Naive thymus-derived CD4-positive, alpha-beta T cell (primary cell): ENCODE results near the gene BDKRB2. TPM values are rescaled to one million over a fixed set of nuclear protein-coding genes. Genes with fewer than 3 reads are reported as not detected.

Experiments
- ATAC-seq: fragments of 150-1000 bp; cut with Tn5 transposase; 2 replicates; pipeline ENCODE4 v1.10.0; 2021; ENCODE audit warnings: mild to moderate bottlenecking, moderate library complexity
- CTCF ChIA-PET: fragments of 350-600 bp; sonication (Branson Sonifier 250); formaldehyde crosslinking; loops from one replicate; lab custom pipeline; 2021; ENCODE audit warnings: antibody characterized with exemption; lab: Charles Lee
- POLR2A ChIA-PET: fragments of 350-600 bp; sonication (Branson Sonifier 250); formaldehyde crosslinking; loops from one replicate; lab custom pipeline; 2021; ENCODE audit warnings: antibody characterized with exemption, inconsistent platforms; lab: Charles Lee
- DNase-seq, 9 donors: peaks; one replicate each; pipeline versions ENCODE4 v3.0.0 to v3.0.0-alpha.2; 2020 to 2022; ENCODE audit warnings: mixed read lengths in 1 of 9
- H3K27ac ChIP-seq: one replicate; pipeline ENCODE4 v1.7.0; 2013; ENCODE audit warnings: mild to moderate bottlenecking, low read depth, low read length, moderate library complexity
- H3K27me3 ChIP-seq, 2 donors: one replicate each; pipeline ENCODE4 v1.7.0; 2013; ENCODE audit warnings: low read length in 2 of 2, mild to moderate bottlenecking in 2 of 2, moderate library complexity in 2 of 2; ENCODE audit not compliant: control insufficient read depth in 2 of 2, insufficient read depth in 2 of 2
- H3K36me3 ChIP-seq, 3 experiments: 1 replicate in 2 of 3; 2 replicates in 1 of 3; pipeline ENCODE4 v1.7.0; 2013; ENCODE audit warnings: low read length in 3 of 3, mild to moderate bottlenecking in 3 of 3, moderate library complexity in 1 of 3; ENCODE audit not compliant: insufficient read depth in 3 of 3, control insufficient read depth in 2 of 3
- H3K4me1 ChIP-seq, 2 donors: one replicate each; pipeline ENCODE4 v1.7.0; 2013; ENCODE audit warnings: low read length in 2 of 2, mild to moderate bottlenecking in 2 of 2, moderate library complexity in 1 of 2; ENCODE audit not compliant: control insufficient read depth in 2 of 2, insufficient read depth in 2 of 2
- H3K4me3 ChIP-seq: 2 replicates; pipeline ENCODE4 v1.7.0; 2013; ENCODE audit warnings: mild to moderate bottlenecking, low read length
- H3K9me3 ChIP-seq, 3 experiments: 1 replicate in 2 of 3; 2 replicates in 1 of 3; pipeline ENCODE4 v1.7.0; 2013; ENCODE audit warnings: low read length in 3 of 3; ENCODE audit not compliant: control insufficient read depth in 2 of 3
- H3K27ac Mint-ChIP-seq, 9 donors: one replicate each; pipeline ENCODE4 v1.8.0; 2020 to 2022; ENCODE audit warnings: mixed read lengths in 9 of 9, mild to moderate bottlenecking in 8 of 9, moderate library complexity in 5 of 9, inconsistent platforms in 2 of 9
- H3K27me3 Mint-ChIP-seq, 5 donors: one replicate each; pipeline ENCODE4 v1.8.0; 2021 to 2022; ENCODE audit warnings: mixed read lengths in 5 of 5, mild to moderate bottlenecking in 1 of 5
- H3K36me3 Mint-ChIP-seq, 5 donors: one replicate each; pipeline ENCODE4 v1.8.0; 2020 to 2022; ENCODE audit warnings: mixed read lengths in 5 of 5, mild to moderate bottlenecking in 3 of 5, inconsistent platforms in 1 of 5
- H3K4me1 Mint-ChIP-seq, 7 donors: one replicate each; pipeline ENCODE4 v1.8.0; 2020 to 2022; ENCODE audit warnings: mixed read lengths in 7 of 7, mild to moderate bottlenecking in 3 of 7, inconsistent platforms in 1 of 7
- H3K4me3 Mint-ChIP-seq, 10 donors: one replicate each; pipeline ENCODE4 v1.8.0; 2020 to 2022; ENCODE audit warnings: mild to moderate bottlenecking in 10 of 10, mixed read lengths in 10 of 10, moderate library complexity in 6 of 10, inconsistent platforms in 2 of 10
- H3K9me3 Mint-ChIP-seq, 11 donors: one replicate each; pipeline ENCODE4 v1.8.0; 2020 to 2022; ENCODE audit warnings: mixed read lengths in 11 of 11, mild to moderate bottlenecking in 4 of 11, inconsistent platforms in 1 of 11, moderate library complexity in 1 of 11
- intact Hi-C, 2 donors: fragments of 100-400 bp; cut with micrococcal nuclease; formaldehyde crosslinking; loops; one replicate each; pipeline ENCODE4 v1.15.1; 2023
- polyA plus RNA-seq, 2 donors: library from polyadenylated mRNA; unstranded; fragments of 300-500 nt; fragmentation: Illumina TruSeq; gene quantifications; one replicate each; pipeline ENCODE4 v1.2.3, GENCODE V29; 2021
- total RNA-seq, 6 experiments: library from RNA in 5 of 6; stranded (reverse) in 5 of 6; gene quantifications; 1 replicate in 5 of 6; 2 replicates in 1 of 6; pipeline ENCODE4 v1.2.3 and lab custom pipeline; 2021 to 2026

BDKRB2 gene
- total and polyA plus RNA-seq, 7 experiments from 2014 or later: 0.08 TPM; not detected in 6

DNA sequence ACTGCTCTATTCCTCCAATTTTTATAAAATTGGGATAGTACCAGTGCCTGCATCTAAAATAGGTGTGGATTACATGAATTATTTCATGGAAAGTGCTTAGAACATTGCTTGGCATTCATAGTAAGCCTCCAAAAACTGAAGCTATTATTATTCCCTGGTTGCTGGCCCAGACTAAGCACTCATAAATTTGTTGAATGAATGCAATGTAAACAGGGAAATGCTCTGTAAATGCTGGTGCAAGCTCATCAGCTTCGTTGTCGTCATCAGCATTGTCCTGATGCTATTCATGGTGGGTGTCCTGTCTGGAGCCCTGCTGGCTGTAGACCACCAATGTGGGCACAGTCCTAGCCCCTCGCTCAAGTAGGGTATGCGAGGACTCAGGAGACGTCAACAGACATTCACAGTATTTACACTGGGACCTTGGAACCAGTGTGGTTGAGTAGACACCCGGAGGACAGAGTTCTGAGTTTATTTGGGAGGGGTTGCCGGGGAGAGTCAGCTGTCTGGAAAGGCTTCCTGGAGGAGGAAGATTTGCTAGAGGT, 16.5 kb downstream of the BDKRB2 start:
- H3K27ac ChIP-seq: no peak overlapping the region
- intact Hi-C loops: no loop called here
- Mint-ChIP-seq H3K36me3 (no peaks in the 10 kb centered on the region), H3K4me3 (no peak overlapping the region), H3K4me1 (no peaks in the 10 kb centered on the region), H3K9me3 (peaks cover 0 to 3% (median 0%) of the 10 kb centered on the region in 11 donors), H3K27ac (no peak overlapping the region), H3K27me3 (peaks cover 0 to 18% (median 0%) of the 10 kb centered on the region in 5 donors)
- DNase-seq: no peak
- H3K9me3 ChIP-seq: no peaks in the 10 kb centered on the region
- no peaks in the 10 kb centered on the region for H3K27me3 ChIP-seq
- POLR2A ChIA-PET: no interaction called here
- no peaks in the 10 kb centered on the region for H3K4me1 ChIP-seq
- no peaks in the 10 kb centered on the region for H3K36me3 ChIP-seq
- ATAC-seq: no peak
- no peak overlapping the region for H3K4me3 ChIP-seq
- CTCF ChIA-PET: no interaction called here

DNA sequence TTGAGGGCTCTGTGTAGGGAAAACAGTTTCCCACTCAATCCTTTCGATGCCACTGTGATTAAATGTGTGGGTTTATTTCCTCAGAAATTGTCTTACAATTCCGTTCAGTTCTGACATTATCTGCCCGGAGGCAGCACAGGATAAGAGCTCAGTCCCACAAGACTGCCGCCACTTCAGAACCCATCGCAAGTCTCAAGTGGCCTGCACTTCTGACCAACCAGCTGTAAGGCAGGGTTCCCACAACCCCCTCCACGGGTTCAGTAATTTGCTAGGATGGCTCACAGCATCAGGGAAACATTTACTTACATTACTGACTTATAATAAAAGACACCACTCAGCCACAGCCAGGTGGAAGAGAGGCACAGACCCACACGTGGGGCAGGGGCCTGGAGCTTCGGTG, 17.2 kb downstream of the BDKRB2 start:
- POLR2A ChIA-PET: no interaction called here
- CTCF ChIA-PET: no interaction called here
- Mint-ChIP-seq H3K4me1 (no peaks in the 10 kb centered on the region), H3K27me3 (peaks cover 0 to 18% (median 0%) of the 10 kb centered on the region in 5 donors), H3K36me3 (no peaks in the 10 kb centered on the region), H3K9me3 (peaks cover 0 to 3% (median 0%) of the 10 kb centered on the region in 11 donors), H3K27ac (no peak overlapping the region), H3K4me3 (no peak overlapping the region)
- Histone ChIP-seq H3K36me3 (no peaks in the 10 kb centered on the region), H3K4me1 (no peaks in the 10 kb centered on the region), H3K9me3 (no peaks in the 10 kb centered on the region), H3K4me3 (no peak overlapping the region), H3K27me3 (no peaks in the 10 kb centered on the region), H3K27ac (no peak overlapping the region)
- intact Hi-C loops: no loop called here
- DNase-seq (no peak), ATAC-seq (no peak)

DNA sequence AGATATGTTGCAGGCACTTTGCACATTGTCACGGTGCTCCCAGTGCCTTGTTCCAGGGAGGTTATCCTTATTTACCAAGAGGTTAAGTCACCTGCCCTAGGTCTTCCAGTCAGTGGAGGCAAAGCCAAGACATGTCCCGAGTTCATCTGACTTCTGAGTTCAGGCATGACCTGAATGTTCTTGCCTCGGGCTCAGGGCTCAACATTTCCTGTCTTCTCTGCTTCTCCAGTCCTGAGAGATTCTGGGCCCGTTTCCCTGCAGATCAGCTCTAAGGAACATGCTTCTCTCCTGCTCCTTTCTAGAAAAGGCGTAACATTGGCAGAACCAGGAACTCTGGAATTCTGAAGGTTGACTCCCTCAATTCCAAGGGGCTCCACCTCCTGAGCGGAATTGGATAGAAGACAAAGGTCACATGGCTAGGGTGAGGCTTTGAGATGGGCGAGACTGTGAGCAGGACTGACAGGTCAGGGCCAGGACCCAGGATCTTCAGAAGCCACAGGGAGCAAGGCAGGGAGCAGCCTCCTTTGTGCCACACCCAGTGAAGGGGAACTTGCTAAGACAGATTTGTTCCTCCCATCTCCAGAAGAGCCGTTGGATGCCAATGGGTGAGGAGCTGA, 19.9 kb downstream of the BDKRB2 start:
- no peak for DNase-seq
- H3K4me1 Mint-ChIP-seq: no peaks in the 10 kb centered on the region
- H3K36me3 ChIP-seq: no peaks in the 10 kb centered on the region
- H3K9me3 ChIP-seq: no peaks in the 10 kb centered on the region
- POLR2A ChIA-PET: no interaction called here
- no peak for ATAC-seq
- intact Hi-C loops: no loop called here
- no peak overlapping the region for H3K4me3 ChIP-seq
- H3K27ac Mint-ChIP-seq: no peak overlapping the region
- H3K36me3 Mint-ChIP-seq: no peaks in the 10 kb centered on the region
- no peaks in the 10 kb centered on the region for H3K27me3 ChIP-seq
- CTCF ChIA-PET: no interaction called here
- H3K27ac ChIP-seq: no peak overlapping the region
- no peaks in the 10 kb centered on the region for H3K4me1 ChIP-seq
- peaks cover 0 to 15% (median 0%) of the 10 kb centered on the region in 5 donors for H3K27me3 Mint-ChIP-seq
- no peak overlapping the region for H3K4me3 Mint-ChIP-seq
- peaks cover 0 to 13% (median 2%) of the 10 kb centered on the region in 11 donors for H3K9me3 Mint-ChIP-seq

DNA sequence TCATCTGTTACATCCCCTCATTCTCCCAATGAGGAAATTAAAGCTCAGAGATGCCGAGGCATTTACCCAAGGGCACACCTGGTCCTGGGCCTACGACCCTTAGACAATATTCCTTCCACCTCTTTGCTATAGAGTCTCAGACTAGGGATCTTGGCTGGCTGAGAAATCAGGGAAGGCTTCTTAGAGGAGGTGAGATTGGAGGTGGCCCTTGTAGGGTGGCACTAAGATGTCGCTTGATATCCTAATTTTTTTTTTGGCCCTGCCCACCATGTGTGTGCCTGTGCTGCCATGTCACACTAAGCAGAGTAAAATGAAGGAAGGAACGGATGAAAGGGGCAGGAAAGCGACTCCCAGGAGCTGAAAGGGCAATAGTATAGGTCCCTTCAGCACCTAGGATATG, 20.6 kb downstream of the BDKRB2 start:
- H3K36me3 ChIP-seq: no peaks in the 10 kb centered on the region
- Mint-ChIP-seq H3K27me3 (peaks cover 0 to 15% (median 0%) of the 10 kb centered on the region in 5 donors), H3K9me3 (peaks cover 0 to 13% (median 2%) of the 10 kb centered on the region in 11 donors), H3K4me1 (no peaks in the 10 kb centered on the region), H3K36me3 (no peaks in the 10 kb centered on the region), H3K27ac (no peak overlapping the region), H3K4me3 (no peak overlapping the region)
- no peaks in the 10 kb centered on the region for H3K4me1 ChIP-seq
- ATAC-seq: no peak
- no peak for DNase-seq
- H3K4me3 ChIP-seq: no peak overlapping the region
- CTCF ChIA-PET: no interaction called here
- no peak overlapping the region for H3K27ac ChIP-seq
- H3K27me3 ChIP-seq: no peaks in the 10 kb centered on the region
- intact Hi-C loops: no loop called here
- H3K9me3 ChIP-seq: no peaks in the 10 kb centered on the region
- POLR2A ChIA-PET: no interaction called here

DNA sequence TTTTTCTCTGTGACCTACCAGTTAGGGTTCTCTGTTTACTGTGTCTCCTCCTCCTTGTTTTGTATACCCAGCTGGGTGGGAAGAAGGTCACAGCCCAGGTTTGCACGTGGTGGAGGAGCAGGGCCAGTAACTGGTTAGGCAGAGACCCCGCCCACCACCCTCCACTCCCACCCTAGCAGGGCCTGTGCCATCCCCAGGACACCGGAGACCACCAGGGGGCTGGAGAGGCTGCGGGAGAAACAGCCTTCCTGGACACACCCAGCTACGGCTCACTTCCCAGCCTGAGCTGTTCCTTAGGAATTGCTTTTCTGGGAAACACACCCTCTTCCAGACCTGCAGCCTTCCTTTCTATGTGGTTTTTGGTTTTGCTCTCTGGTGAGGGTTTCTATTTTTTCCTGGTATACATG, 21.1 kb downstream of the BDKRB2 start:
- no peaks in the 10 kb centered on the region for H3K4me1 Mint-ChIP-seq
- no peak overlapping the region for H3K27ac Mint-ChIP-seq
- H3K27me3 ChIP-seq: no peaks in the 10 kb centered on the region
- no peak overlapping the region for H3K4me3 Mint-ChIP-seq
- no peaks in the 10 kb centered on the region for H3K9me3 ChIP-seq
- ChIA-PET CTCF (no interaction called here), POLR2A (no interaction called here)
- DNase-seq (no peak), ATAC-seq (no peak)
- H3K4me3 ChIP-seq: no peak overlapping the region
- no peaks in the 10 kb centered on the region for H3K36me3 Mint-ChIP-seq
- H3K36me3 ChIP-seq: no peaks in the 10 kb centered on the region
- peaks cover 0 to 13% (median 2%) of the 10 kb centered on the region in 11 donors for H3K9me3 Mint-ChIP-seq
- intact Hi-C loops: no loop called here
- peaks cover 0 to 13% (median 0%) of the 10 kb centered on the region in 5 donors for H3K27me3 Mint-ChIP-seq
- no peak overlapping the region for H3K27ac ChIP-seq
- H3K4me1 ChIP-seq: no peaks in the 10 kb centered on the region

DNA sequence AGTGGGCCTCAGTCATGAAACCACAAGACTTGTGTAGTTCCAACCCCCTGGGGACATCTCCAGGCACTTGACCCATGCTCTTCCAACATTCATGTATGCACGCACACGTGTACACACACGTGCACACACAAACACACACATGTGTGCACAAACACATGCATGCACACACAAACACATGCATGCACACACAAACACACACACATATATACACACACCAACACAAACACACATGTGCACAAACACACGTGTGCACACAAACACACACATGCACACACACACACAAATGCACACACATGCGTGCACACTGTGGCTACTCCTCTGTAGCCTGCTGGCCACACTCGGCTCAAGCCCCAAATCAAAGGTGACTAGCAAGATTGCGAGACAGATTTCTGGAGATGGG, 22.8 kb downstream of the BDKRB2 start:
- ATAC-seq: no peak
- Histone ChIP-seq H3K4me3 (no peak overlapping the region), H3K4me1 (no peaks in the 10 kb centered on the region), H3K9me3 (no peaks in the 10 kb centered on the region), H3K27ac (no peak overlapping the region), H3K36me3 (no peaks in the 10 kb centered on the region), H3K27me3 (no peaks in the 10 kb centered on the region)
- Mint-ChIP-seq H3K4me1 (no peaks in the 10 kb centered on the region), H3K4me3 (no peak overlapping the region), H3K27ac (no peak overlapping the region), H3K36me3 (no peaks in the 10 kb centered on the region), H3K27me3 (peaks cover 0 to 4% (median 0%) of the 10 kb centered on the region in 5 donors), H3K9me3 (peaks cover 0 to 13% (median 2%) of the 10 kb centered on the region in 11 donors)
- DNase-seq: no peak
- ChIA-PET CTCF (no interaction called here), POLR2A (no interaction called here)
- intact Hi-C loops: no loop called here

DNA sequence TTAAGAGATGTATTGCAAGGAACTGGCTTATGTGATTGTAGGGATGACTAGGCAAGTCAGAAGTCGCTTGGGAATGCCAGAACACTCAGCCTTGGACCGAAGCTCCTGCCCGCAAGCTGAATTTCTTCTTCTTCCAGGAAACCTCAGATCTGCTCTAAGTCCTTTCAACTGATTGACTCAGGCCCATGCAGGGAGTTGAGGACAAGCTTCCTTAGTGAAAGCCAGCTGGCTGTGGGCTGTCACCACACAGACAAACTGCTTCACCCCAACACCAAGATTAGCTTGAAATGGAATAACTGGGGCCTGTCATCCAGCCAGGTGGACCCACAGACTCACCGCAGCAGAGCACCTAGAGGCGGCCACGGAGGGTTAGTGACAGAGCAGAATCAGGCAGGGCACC, 24.7 kb downstream of the BDKRB2 start:
- H3K27me3 ChIP-seq: no peaks in the 10 kb centered on the region
- Mint-ChIP-seq H3K36me3 (no peaks in the 10 kb centered on the region), H3K9me3 (peaks cover 0 to 13% (median 2%) of the 10 kb centered on the region in 11 donors), H3K27me3 (peaks cover 0 to 4% (median 0%) of the 10 kb centered on the region in 5 donors), H3K4me1 (no peaks in the 10 kb centered on the region), H3K27ac (no peak overlapping the region), H3K4me3 (no peak overlapping the region)
- no peaks in the 10 kb centered on the region for H3K4me1 ChIP-seq
- H3K36me3 ChIP-seq: no peaks in the 10 kb centered on the region
- no peak overlapping the region for H3K27ac ChIP-seq
- H3K9me3 ChIP-seq: no peaks in the 10 kb centered on the region
- no peak overlapping the region for H3K4me3 ChIP-seq
- no peak for DNase-seq
- ChIA-PET CTCF (interaction anchor here (0.7 kb wide), 1 partner anchor 11 kb away, joined by 3 read pairs; no protein-coding TSS in a partner anchor), POLR2A (no interaction called here)
- no peak for ATAC-seq
- intact Hi-C loops: no loop called here
